ENCODE results near the gene CDIPT.
"Not testable (repeated sequence)": the region's sequence is repeated elsewhere in the genome, so short reads cannot be mapped to it uniquely, and the experiment has no call there.

The CDIPT gene, protein sequence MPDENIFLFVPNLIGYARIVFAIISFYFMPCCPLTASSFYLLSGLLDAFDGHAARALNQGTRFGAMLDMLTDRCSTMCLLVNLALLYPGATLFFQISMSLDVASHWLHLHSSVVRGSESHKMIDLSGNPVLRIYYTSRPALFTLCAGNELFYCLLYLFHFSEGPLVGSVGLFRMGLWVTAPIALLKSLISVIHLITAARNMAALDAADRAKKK

DNA sequence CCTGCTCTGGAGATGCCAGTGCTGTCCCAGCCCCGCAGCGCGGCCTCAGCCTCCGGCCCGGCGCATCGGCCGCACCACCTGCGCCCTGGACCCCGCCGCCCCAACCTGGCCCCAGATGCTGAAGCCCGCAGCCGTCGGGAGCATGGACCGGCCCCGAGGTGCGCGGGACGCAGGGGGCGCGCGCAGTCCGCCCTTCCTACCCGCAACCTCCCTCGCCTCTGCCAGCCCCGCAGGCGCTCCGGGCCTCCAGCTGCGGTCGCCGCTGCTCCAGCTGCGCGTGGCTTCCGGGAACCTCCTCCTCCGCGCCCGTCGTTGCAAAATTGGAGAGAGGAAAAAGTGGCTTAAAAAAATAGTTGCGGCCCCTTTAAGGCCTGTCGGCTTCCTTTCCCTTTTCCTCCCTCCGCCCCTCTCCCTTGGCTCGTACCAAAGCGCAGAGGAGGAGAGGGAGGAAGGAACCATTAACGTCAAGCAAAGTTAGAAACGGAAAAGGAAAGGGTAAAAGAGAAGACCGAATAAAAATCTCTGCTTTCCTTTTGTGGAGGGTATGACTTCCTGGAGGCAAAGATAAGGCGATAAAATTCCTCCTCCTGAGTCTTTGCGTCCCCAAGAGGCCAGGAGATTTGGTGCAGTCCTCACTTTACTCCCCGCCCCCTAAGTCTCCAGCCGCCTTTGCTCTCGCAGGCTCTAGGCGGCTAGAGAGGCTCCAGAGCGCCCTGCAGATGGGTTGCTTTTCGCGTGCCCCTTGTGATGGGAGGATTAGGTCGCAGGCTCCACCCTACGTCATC lies at the start of gene CDIPT:
CDIPT (minus strand) TSS at position 343 of the 785 bp plus-strand sequence. CDS start 369 bp downstream, outside the sequence.
- peak; percentile 95 for DNase-seq

DNA sequence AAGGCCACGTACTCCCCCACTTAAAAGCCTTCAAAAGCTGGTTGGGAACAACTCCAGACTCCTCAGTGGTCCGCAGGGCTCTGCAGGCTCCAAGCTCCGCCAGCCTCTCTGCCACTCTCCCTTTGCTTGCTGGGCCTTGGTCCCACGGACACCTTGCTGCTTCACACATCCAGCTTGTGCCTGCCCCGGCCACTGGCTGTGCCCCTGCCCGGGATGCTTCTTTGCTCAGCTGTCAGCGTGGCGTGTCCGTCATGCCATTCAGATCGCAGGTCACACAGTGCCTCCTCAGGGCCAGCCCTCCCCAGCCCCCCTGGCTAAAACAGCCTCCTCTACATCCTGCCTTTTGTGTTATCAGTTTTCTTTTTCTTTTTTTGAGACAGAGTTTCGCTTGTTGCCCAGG lies 49.1 kb upstream of the CDIPT start:
- DNase-seq, result no peak

GRCh38 chr16:29911676-29912010 lies 48.6 kb upstream of the CDIPT start:
- no peak for DNase-seq

GRCh38 chr16:29910819-29911675 lies 48.0 kb upstream of the CDIPT start:
- no peak for DNase-seq

GRCh38 chr16:29909851-29910250 lies 46.8 kb upstream of the CDIPT start:
- DNase-seq, result not testable (repeated sequence)

GRCh38 chr16:29909391-29909790 lies 46.4 kb upstream of the CDIPT start:
- DNase-seq, result no peak

DNA sequence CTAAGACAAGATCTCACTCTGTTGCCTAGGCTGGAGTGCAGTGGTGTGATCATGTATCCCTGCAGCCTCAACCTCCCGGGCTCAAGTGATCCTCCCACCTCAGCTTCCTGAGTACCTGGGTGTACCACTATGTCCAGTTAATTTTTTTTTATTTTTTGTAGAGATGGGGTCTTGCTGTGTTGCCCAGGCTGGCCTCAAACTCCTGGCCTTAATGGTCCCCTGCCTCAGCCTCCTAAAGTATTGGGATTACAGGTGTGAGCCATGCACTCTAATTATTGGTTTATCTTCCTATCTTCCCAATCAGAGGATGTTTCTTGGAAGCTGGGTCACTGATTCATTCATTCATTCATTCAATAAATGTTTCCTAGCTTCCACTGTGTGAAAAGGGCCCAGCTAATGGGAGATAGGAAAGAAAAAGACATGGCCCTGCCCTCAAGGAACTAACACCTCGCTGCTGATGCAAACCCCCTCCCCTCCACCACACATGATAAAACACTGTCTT lies 45.7 kb upstream of the CDIPT start:
- no peak for DNase-seq

DNA sequence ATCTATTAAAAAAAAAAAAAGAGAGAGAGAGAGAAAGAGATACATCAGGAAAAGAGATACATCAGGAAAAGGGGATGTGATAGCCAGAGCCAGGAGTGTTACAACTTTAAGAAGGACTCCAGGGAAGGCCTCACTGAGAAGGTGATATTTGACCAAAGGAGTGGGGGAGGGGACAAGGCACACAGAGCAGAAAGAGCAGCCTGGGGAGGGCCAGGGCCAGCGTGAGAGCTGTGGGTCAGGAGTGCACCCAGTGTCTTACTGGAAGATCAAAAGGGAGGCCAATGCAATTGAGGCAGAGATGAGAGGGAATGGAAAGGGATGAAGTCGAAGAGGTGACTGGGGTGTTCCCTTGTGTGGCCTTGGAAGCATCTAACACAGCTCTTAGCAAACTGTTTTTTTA lies 44.9 kb upstream of the CDIPT start:
- DNase-seq, result no peak

DNA sequence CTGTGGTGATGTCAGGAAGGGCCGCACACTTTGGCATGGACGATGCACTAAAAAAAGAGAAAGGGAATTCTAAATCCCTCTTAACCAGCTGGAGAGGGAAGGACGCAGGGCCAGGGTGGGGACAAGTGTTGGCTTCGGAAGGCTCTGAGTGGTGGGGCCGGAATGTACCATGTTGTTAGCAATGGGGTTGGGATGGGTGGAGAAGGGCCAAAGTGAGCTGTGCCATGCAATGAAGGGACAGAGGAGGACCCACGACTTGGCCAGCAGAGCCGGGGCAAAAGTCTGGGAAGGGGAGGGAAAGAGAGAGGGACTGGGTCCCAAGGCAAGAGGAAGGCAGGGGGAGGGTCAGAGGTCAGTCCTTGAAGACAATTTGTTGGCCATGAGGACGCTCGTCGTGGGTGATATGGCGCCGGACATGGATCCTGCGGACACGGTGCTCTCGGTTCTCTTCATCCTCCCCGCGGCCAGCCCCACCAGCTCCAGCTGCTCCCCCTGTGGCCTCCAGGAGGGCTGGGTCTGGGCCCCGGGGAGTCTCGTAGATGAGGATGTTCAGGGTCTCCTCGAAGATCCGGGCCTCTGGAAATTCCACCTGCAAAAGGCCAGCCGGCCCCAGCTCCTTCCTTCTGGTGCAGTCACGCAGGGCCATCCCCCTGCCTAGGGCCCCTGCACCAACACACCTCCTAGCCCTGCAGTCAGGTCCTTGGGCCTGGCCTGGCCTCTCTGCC lies 43.7 kb upstream of the CDIPT start:
- DNase-seq, result no peak

DNA sequence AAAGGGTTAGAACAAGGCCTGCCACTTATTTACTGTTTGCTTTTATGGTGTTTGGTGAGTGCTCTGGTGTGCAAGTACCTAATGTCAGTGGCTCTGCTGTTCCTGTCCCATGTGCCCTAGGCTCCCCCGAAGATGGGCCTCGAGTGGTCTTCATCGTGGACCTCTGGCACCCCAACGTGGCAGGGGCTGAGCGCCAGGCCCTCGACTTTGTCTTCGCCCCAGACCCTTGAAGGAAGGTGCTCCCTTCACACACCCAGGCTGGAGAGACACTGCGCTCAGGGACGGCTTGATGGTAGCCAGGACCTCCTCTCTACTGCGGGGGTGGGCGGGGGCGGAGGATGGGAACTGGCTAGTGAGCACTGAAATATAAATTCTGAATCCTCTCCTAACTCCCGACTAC lies 42.6 kb upstream of the CDIPT start:
- DNase-seq, result no peak

- DNase-seq, result no peak
Observed at GRCh38 chr16:29904947-29905346, 41.9 kb upstream of the CDIPT start.

DNA sequence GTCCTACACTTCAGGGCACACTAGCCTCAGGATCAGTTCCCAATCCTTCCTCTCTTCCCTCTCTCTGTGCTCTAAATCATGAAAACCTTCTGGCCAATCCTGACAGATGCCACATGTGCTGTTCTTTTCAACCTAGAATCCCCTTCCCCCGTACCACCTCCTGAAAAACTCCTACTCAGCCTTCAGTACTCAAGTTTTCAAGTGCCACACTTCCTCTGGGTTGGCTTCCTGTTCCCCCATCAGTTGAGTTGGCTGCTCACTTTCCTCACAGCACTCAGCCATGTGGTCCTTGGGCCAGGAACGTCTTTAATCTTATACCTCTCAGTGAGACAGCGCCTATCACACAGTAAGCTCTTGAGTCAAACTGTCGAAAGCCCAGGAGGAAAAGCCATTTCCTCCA lies 40.6 kb upstream of the CDIPT start:
- no peak for DNase-seq

GRCh38 chr16:29901607-29901945 lies 38.5 kb upstream of the CDIPT start:
- DNase-seq, result no peak

DNA sequence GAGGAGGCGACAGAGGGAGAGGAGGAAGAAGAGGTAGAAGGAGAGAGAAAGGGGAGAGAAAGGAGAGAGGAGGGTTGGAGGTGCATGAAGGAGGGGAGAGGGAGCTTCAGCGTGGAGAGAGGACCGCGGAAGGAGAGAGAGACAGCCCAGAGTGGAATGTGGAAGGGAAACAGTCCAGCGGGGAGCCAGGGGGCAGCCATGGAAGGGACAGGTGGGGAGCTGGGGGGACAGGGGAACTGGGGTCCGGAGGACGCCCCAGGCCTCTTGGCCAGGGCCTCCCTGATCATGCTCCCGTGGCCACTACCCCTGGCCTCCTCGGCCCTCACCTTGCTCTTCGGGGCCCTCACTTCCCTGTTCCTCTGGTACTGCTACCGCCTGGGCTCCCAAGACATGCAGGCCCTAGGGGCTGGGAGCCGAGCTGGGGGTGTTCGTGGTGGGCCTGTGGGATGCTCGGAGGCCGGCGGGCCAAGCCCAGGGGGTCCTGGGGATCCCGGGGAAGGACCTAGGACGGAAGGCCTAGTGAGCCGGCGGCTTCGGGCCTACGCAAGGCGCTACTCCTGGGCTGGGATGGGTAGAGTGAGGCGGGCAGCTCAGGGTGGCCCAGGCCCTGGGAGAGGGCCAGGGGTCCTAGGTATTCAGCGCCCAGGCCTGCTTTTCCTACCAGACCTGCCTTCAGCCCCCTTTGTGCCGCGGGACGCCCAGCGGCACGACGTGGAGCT lies 38.0 kb upstream of the CDIPT start:
- no peak for DNase-seq

DNA sequence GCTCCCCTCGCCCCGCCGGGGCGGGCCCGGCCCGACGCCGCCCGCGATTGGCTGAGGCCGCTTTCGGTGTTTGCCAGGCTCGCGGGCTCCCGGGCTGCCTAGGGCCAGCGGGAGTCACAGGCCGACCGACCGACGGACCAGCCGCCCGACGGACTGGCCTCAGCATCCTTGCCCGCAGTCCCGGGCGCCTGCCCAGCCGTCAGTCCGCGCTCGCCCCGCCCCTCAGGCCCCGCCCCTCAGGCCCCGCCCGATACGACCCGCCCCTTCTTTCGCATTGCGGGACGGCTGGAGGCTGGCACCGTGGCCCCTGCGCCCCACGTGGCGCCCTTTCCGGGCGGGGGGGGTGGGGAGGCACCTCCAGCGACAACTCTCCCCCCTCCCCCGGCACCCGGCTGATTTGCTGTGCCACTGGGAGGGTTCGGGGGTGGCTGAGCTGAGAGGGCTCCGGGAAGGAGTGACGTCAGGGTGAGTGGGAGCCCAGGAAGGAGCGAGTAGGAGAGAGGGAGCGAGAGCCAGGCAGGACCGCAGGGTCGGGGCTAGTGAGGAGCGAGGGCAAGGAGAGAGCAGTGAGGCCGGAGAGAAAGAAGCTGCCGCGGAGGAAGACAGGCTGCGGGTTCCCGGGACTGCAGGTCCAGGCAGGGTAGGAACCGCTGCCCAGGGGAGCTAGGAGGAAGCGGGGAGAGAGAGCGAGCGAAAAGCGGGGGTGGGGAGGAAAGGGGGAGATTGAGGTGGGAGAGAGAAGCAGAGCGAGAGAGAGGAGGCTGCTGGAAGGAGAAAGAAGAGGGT lies 37.3 kb upstream of the CDIPT start, which contains the start of gene ASPHD1:
ASPHD1 (plus strand) TSS at position 387 of the 786 bp plus-strand sequence. CDS start 484 bp downstream, outside the sequence.
- peak; percentile 62 for DNase-seq

GRCh38 chr16:29899516-29900101 lies 36.6 kb upstream of the CDIPT start, which contains the start of gene SEZ6L2:
Gene SEZ6L2, minus strand, starts transcription at chr16:29899550. Its CDS starts 531 bp downstream, at chr16:29899019.
- peak; percentile 95 for DNase-seq

DNA sequence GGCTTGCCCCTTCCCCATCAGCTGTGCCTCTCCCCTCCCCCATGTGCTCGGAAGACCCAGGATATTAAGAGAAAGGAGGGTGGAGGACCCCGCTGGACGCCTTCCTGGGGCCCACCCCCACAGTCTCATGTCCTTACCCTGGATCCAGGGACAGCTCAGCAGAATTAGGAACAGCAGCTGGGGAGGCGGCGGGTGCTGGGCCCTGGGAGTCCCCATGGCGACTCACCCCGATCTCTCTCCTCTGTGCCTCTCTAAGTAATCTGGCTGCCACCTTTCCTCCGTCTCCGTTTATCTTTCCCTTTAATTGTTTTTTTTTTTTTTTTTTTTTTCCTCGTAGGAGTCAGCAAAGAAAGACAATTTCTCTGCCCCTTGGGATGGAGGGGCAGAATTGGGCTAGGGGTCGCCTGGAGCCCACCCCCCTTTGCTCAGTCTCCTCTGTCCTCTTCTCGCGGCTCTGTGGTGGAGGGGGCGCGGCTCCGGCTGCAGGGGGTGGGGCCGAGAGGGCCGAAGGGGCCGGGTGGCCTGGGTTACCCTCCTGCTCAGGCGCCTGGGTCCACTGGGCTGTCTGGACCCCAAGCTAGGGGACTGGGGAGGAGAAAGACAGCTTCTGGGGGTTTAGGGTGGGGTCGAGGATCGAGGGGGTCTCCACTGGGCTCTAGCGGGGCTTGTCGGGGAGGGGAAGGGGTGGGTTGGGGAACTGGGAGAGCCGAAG lies 35.9 kb upstream of the CDIPT start:
- DNase-seq, result peak; percentile 52

GRCh38 chr16:29898135-29898803 lies 35.2 kb upstream of the CDIPT start:
- DNase-seq, result no peak

GRCh38 chr16:29897333-29897732 lies 34.3 kb upstream of the CDIPT start:
- no peak for DNase-seq

All from NCI-H1436 (cell line).